ENCODE data around the gene MAGI3.

The MAGI3 gene

GRCh38 chr1:113663165-113663951 is 273.0 kb downstream of the MAGI3 start:
- no peak overlapping the region for H3K27ac ChIP-seq (ENCODE audit: low read depth, low read length)
- H3K27me3 ChIP-seq (ENCODE audit: control insufficient read depth, insufficient read depth, low read length) = no peaks in the 10 kb centered on the region
- H3K4me1 ChIP-seq (ENCODE audit: control insufficient read depth, insufficient read depth, low read length) = peaks cover 6% of the 10 kb centered on the region
- no peak overlapping the region for H3K9ac ChIP-seq (ENCODE audit: low read length)
- H3K4me3 ChIP-seq (ENCODE audit: low read length) = no peak overlapping the region
- peaks cover 4% of the 10 kb centered on the region for H3K36me3 ChIP-seq (ENCODE audit: control insufficient read depth, insufficient read depth, low read length)

GRCh38 chr1:113665071-113665470 is 274.8 kb downstream of the MAGI3 start:
- H3K4me1 ChIP-seq (ENCODE audit: control insufficient read depth, insufficient read depth, low read length) = peaks cover 6% of the 10 kb centered on the region

GRCh38 chr1:113666126-113666525 is 275.8 kb downstream of the MAGI3 start:
- Histone ChIP-seq H3K4me1 (ENCODE audit: control insufficient read depth, insufficient read depth, low read length) (peaks cover 6% of the 10 kb centered on the region), H3K4me3 (ENCODE audit: low read length) (no peak overlapping the region), H3K36me3 (ENCODE audit: control insufficient read depth, insufficient read depth, low read length) (peaks cover 4% of the 10 kb centered on the region), H3K9ac (ENCODE audit: low read length) (no peak overlapping the region), H3K27ac (ENCODE audit: low read depth, low read length) (no peak overlapping the region), H3K27me3 (ENCODE audit: control insufficient read depth, insufficient read depth, low read length) (no peaks in the 10 kb centered on the region)

More at GRCh38 chr1:113665071-113665470, 274.8 kb downstream of the MAGI3 start:
- no peaks in the 10 kb centered on the region for H3K27me3 ChIP-seq (ENCODE audit: control insufficient read depth, insufficient read depth, low read length)
- peaks cover 4% of the 10 kb centered on the region for H3K36me3 ChIP-seq (ENCODE audit: control insufficient read depth, insufficient read depth, low read length)
- H3K9ac ChIP-seq (ENCODE audit: low read length) = no peak overlapping the region
- H3K4me3 ChIP-seq (ENCODE audit: low read length) = no peak overlapping the region
- no peak overlapping the region for H3K27ac ChIP-seq (ENCODE audit: low read depth, low read length)

DNA sequence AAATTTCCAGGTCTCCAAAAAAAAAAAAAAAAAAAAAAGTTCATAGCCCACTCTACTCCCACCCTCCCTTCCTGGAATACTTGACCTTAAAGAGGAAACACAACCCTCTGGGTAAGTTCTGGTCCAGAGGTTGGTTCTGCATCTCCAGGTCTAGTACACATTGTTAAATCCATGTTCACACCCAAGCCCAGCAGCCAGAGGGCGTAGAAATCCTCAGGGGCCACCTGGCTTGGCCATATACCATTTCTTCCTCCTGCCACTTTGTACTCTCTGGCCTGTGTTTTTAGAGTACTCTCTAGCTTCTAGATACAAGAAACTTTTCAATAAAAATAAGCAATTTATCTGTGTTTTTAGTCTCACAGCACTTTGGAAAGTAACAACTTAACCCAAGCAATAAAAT is 279.7 kb downstream of the MAGI3 start:
- Histone ChIP-seq H3K4me1 (ENCODE audit: control insufficient read depth, insufficient read depth, low read length) (no peaks in the 10 kb centered on the region), H3K27ac (ENCODE audit: low read depth, low read length) (no peak overlapping the region), H3K36me3 (ENCODE audit: control insufficient read depth, insufficient read depth, low read length) (peaks cover 8% of the 10 kb centered on the region), H3K9ac (ENCODE audit: low read length) (no peak overlapping the region), H3K4me3 (ENCODE audit: low read length) (no peak overlapping the region), H3K27me3 (ENCODE audit: control insufficient read depth, insufficient read depth, low read length) (no peaks in the 10 kb centered on the region)

GRCh38 chr1:113670650-113671049 is 280.3 kb downstream of the MAGI3 start:
- Histone ChIP-seq H3K4me3 (ENCODE audit: low read length) (no peak overlapping the region), H3K27ac (ENCODE audit: low read depth, low read length) (no peak overlapping the region), H3K9ac (ENCODE audit: low read length) (no peak overlapping the region), H3K27me3 (ENCODE audit: control insufficient read depth, insufficient read depth, low read length) (no peaks in the 10 kb centered on the region), H3K4me1 (ENCODE audit: control insufficient read depth, insufficient read depth, low read length) (no peaks in the 10 kb centered on the region), H3K36me3 (ENCODE audit: control insufficient read depth, insufficient read depth, low read length) (peaks cover 8% of the 10 kb centered on the region)

DNA sequence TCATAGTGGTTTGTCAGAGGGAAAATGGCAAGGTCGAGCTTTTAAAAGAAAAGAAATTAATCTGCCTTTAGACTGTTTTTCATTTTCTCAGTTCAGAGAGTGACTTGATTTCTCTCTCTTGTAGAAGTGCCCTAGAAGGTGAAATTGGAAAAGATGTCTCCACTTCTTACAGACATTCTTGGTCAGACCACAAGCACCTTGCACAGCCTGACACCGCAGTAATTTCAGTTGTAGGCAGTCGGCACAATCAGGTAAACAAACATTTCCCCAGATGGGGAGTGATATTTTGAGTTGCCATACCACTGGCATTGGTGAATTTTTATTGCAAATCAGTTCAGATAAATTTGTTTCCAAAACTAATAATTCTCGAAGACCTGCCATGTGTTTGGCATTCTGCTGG is 282.2 kb downstream of the MAGI3 start:
- Histone ChIP-seq H3K27ac (ENCODE audit: low read depth, low read length) (no peak overlapping the region), H3K4me1 (ENCODE audit: control insufficient read depth, insufficient read depth, low read length) (peaks cover 5% of the 10 kb centered on the region), H3K9ac (ENCODE audit: low read length) (no peak overlapping the region), H3K4me3 (ENCODE audit: low read length) (no peak overlapping the region), H3K36me3 (ENCODE audit: control insufficient read depth, insufficient read depth, low read length) (peaks cover 4% of the 10 kb centered on the region), H3K27me3 (ENCODE audit: control insufficient read depth, insufficient read depth, low read length) (no peaks in the 10 kb centered on the region)

- H3K4me1 ChIP-seq (ENCODE audit: control insufficient read depth, insufficient read depth, low read length) = peaks cover 5% of the 10 kb centered on the region
- no peaks in the 10 kb centered on the region for H3K27me3 ChIP-seq (ENCODE audit: control insufficient read depth, insufficient read depth, low read length)
- peaks cover 4% of the 10 kb centered on the region for H3K36me3 ChIP-seq (ENCODE audit: control insufficient read depth, insufficient read depth, low read length)
- H3K9ac ChIP-seq (ENCODE audit: low read length) = no peak overlapping the region
- no peak overlapping the region for H3K27ac ChIP-seq (ENCODE audit: low read depth, low read length)
- no peak overlapping the region for H3K4me3 ChIP-seq (ENCODE audit: low read length)
These were observed 284.3 kb downstream of the MAGI3 start for GRCh38 chr1:113674591-113674990.

GRCh38 chr1:113675302-113675701 is 285.0 kb downstream of the MAGI3 start:
- Histone ChIP-seq H3K36me3 (ENCODE audit: control insufficient read depth, insufficient read depth, low read length) (peaks cover 4% of the 10 kb centered on the region), H3K4me1 (ENCODE audit: control insufficient read depth, insufficient read depth, low read length) (peaks cover 5% of the 10 kb centered on the region), H3K4me3 (ENCODE audit: low read length) (no peak overlapping the region), H3K27me3 (ENCODE audit: control insufficient read depth, insufficient read depth, low read length) (no peaks in the 10 kb centered on the region), H3K9ac (ENCODE audit: low read length) (no peak overlapping the region), H3K27ac (ENCODE audit: low read depth, low read length) (no peak overlapping the region)

DNA sequence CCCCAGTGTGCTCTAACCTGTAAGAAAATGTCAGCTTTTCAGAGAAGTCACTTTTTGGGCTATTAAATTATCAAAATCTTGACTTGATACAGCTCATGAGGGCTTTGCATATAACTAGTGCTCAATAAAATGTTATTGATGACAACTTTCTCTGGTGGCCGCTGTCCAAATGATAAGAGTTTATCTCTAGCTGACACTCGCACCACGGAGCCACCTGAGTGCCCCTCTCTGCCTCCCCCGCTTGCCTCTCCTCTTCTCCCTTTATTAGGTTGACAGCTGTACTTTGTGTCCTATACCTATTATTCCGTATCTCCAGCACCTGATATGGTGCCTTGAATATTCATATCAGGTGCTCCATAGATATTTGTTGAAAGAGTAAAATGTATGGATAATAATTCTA is 286.2 kb downstream of the MAGI3 start:
- Histone ChIP-seq H3K9ac (ENCODE audit: low read length) (no peak overlapping the region), H3K4me1 (ENCODE audit: control insufficient read depth, insufficient read depth, low read length) (peaks cover 5% of the 10 kb centered on the region), H3K27me3 (ENCODE audit: control insufficient read depth, insufficient read depth, low read length) (no peaks in the 10 kb centered on the region), H3K27ac (ENCODE audit: low read depth, low read length) (no peak overlapping the region), H3K4me3 (ENCODE audit: low read length) (no peak overlapping the region), H3K36me3 (ENCODE audit: control insufficient read depth, insufficient read depth, low read length) (peaks cover 4% of the 10 kb centered on the region)

DNA sequence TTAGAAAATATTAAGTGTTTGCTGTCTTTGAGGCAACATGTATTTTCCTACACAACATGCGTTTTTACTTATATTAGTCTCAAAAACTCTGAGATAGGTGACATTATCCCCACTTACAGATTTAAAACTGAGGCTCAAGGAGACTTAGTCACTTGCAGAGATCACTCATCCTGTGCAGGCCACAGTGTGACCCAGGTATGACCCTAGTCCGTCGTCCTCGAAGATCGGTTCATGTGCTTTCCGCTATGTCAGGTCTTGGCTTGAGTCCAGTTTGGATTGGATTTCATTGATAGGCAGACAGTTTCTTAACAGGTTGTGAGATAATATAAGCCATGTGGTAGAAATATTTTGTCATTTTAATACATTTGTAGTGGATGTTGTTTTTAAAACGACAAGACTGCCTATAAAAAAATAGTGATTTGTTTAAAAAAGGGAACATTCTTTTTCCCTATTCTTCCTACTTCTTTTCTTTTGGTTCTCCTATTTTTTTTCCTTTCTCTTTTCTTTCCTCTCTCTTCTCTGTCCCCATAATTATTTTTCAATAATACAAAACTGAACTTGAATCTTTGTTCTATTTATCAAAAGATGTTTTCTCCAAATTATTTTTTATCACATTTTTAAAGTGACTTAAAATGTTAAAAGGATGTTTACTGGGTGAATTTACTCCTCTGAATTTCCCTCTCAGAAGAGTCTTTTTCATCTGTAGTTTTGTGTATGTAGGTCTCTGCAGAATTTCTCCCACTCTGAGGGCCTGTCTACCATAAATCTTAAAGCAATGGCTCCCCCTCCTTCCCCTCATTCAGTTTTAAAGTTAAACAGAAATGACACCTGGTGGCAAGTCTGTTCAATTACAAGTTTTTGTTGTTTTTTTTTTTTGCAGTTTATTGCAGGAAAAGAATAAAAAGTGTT is 287.2 kb downstream of the MAGI3 start:
- no peak overlapping the region for H3K4me3 ChIP-seq (ENCODE audit: low read length)
- no peak overlapping the region for H3K27ac ChIP-seq (ENCODE audit: low read depth, low read length)

DNA sequence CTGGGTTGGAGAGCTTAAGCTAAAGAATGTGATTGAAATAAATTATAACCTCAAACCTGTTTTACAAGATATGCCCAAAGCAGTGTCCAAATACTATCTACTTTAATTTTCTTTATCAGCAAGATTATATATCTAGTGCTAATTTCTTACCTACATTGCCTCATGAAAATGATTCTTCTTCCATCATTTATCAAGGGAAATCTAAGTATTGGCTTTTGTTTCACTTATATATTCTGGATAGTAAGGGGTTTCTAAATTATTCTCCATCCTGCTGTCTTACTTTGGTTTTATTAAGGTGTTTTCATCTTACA is 287.8 kb downstream of the MAGI3 start:
- Histone ChIP-seq H3K9ac (ENCODE audit: low read length) (no peak overlapping the region), H3K4me3 (ENCODE audit: low read length) (no peak overlapping the region), H3K27me3 (ENCODE audit: control insufficient read depth, insufficient read depth, low read length) (no peaks in the 10 kb centered on the region), H3K27ac (ENCODE audit: low read depth, low read length) (no peak overlapping the region), H3K4me1 (ENCODE audit: control insufficient read depth, insufficient read depth, low read length) (peaks cover 8% of the 10 kb centered on the region), H3K36me3 (ENCODE audit: control insufficient read depth, insufficient read depth, low read length) (peaks cover under 1% of the 10 kb centered on the region)

More for the DNA sequence above, 287.2 kb downstream of the MAGI3 start:
- Histone ChIP-seq H3K4me1 (ENCODE audit: control insufficient read depth, insufficient read depth, low read length) (peaks cover 5% of the 10 kb centered on the region), H3K27me3 (ENCODE audit: control insufficient read depth, insufficient read depth, low read length) (no peaks in the 10 kb centered on the region), H3K9ac (ENCODE audit: low read length) (no peak overlapping the region), H3K36me3 (ENCODE audit: control insufficient read depth, insufficient read depth, low read length) (no peaks in the 10 kb centered on the region)

DNA sequence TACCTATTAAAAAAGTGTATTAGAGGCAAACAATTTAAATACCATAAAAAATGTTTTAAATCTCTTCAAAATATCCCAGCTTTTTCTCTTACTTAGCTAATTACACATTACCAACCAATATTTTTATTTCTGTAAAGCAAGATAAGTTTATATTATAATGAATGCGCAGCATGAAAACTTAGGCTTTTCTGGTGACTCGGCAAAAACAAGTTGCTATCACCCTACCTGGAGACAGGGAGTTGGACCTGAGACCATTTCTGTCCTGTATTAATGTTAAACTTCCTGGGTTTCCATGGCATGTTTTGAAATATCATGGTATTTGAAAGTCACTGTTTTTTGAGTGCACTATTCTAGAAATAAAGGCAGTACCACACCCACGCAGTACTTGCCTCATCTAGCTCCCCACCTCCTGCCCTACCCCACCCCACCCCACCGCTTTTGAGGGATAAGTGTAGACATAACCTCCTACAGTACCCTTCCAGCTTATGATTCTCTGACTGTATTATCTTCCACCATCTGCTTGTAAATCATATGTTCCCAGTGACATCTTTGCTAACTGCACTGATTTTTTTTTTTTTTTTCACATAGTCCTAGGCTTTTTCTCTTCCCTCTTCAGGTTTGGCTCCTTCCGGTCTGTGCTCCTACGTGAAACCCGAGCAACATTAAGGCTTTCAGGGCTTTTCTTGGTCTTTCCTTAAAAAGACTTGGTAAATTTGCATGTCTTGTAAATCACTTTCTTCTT is 291.5 kb downstream of the MAGI3 start:
- no peaks in the 10 kb centered on the region for H3K27me3 ChIP-seq (ENCODE audit: control insufficient read depth, insufficient read depth, low read length)
- H3K4me3 ChIP-seq (ENCODE audit: low read length) = no peak overlapping the region
- H3K36me3 ChIP-seq (ENCODE audit: control insufficient read depth, insufficient read depth, low read length) = peaks cover 3% of the 10 kb centered on the region
- H3K9ac ChIP-seq (ENCODE audit: low read length) = no peak overlapping the region
- no peak overlapping the region for H3K27ac ChIP-seq (ENCODE audit: low read depth, low read length)
- H3K4me1 ChIP-seq (ENCODE audit: control insufficient read depth, insufficient read depth, low read length) = peaks cover 19% of the 10 kb centered on the region
